ENCODE data around the gene INSR.
"Not testable (repeated sequence)": the region's sequence is repeated elsewhere in the genome, so short reads cannot be mapped to it uniquely, and the experiment has no call there.

The INSR gene

DNA sequence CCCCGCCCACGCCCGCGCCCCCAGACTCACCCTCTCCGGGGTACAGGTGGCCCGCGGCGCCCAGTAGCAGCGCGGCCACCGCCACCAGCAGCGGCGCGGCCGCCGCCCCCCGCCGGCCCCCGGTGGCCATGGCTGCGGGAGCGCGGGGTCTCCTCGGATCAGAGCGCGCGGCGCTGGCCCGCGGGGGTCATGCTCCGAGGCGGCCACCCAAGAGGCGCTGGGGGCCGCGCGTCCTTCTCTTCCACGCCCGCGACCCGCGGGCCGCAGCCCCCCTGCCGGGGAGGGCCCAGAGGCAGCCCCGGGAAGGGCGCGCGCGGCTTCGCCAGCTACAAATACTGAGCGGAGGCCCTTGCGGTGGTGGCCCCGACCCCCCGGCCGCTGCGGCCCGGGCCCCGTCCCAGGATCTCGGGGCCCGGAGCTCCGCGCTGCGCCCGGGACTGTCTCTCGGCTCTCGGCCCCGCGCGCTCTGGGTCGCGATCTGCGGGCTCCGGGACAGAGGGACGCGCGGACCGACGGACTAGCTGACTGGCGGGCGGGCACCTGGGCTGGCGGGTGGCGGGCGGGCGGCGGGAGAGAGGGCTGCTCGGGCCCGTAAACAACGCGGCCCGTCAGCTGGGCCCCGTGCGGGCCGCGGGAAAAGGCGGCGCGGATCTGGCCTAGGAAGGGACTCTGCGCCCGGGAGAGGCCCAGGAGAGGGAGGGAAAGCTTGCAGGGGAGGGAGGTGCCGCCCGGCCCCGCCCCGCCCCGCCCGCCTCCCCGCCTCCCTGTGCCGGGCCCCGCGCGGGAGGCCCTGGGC is at the start of gene INSR:
Gene INSR, minus strand, starts transcription at position 653 of the 796 bp plus-strand sequence. Its CDS starts 523 bp downstream, at position 130.
- DNase-seq, result peak; percentile 50

DNA sequence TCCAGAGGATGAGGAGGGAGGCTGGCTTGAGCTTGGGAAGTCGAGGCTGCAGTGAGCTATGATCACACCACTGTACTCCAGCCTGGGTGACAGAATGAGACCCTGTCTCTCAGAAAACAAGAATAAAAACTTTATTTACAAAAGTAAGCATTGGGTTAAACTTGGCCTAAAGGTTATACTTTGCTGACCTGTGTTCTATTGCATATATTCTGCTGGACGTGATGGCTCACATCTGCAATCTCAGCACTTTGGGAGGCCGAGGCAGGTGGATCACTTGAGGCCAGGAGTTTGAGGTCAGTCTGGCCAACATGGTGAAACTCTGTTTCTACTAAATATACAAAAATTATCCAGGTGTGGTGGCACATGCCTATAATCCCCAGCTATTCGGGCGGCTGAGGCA is 47.9 kb upstream of the INSR start:
- DNase-seq, result no peak

DNA sequence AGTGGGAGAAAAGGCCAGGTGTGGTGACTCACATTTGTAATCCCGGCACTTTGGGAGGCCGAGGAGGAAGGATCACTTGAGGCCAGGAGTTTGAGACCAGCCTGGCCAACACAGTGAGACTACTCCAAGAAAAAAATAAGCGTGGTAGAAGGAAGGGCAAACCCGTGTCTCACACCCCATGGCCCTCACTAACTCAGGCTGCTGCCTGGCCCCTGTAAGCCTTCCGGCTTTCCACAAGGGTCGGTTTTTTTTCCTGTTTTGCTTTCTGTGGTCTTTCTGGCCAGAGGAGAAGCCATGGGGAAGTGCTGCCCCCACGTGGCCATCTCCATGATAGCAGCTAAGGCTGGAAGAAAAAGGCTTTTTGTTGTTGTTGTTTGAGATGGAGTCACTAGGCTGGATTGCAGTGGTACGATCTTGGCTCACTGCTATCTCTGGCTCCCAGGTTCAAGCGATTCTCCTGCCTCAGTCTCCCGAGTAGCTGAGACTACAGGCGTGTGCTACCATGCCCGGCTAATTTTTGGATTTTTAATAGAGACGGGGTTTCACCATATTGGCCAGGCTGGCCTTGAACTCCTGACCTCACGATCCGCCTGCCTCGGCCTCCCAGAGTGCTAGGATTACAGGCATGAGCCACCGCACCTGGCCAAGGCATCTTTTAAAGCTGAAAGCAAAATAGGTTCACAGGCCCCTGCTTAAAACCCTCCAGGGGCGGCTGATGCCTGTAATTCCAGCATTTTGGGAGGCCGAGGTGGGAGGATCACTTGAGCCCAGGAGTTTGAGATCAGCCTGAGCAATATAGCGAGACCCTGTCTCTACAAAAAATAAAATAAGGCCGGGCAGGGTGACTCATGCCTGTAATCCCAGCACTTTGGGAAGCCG is 47.0 kb upstream of the INSR start:
- DNase-seq, result peak; percentile 91

DNA sequence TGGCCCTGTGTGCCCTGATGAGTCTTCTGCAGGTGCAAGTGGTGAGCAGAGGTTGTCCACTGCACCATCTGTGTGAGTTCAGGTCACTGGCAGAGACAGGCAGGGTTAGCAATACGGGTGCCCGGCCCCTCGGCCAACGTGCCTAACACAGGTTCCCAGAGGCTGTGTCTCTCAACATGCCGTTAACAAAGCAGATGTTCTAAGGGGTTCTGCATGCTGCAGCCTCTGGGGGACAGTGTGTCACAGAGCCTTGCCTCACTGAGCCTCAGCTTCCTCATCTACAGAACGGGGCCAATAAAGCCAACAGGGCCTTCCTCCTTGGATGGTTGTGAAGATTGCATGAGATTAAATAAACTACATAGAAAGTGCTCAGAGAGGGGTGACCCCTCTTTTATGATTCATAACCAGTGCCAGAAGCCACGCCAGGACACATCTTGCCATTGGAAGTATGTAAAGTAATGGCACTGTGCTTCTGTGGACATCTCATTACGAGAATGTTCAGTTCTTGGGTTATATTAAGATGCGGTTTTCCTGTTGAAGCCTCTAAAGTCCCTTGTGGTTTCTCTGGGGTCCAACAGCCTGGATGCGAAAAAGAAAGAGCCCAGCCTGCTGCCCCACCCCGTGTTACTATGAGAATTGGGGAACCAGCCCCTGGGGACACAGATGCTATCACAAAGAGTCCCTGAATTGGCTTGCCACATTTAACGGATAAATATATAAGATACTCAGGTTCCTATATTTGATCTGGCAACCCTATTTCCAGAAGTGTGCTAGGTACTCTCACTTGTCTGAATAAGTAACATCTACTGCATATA is 43.4 kb upstream of the INSR start:
- DNase-seq, result no peak

DNA sequence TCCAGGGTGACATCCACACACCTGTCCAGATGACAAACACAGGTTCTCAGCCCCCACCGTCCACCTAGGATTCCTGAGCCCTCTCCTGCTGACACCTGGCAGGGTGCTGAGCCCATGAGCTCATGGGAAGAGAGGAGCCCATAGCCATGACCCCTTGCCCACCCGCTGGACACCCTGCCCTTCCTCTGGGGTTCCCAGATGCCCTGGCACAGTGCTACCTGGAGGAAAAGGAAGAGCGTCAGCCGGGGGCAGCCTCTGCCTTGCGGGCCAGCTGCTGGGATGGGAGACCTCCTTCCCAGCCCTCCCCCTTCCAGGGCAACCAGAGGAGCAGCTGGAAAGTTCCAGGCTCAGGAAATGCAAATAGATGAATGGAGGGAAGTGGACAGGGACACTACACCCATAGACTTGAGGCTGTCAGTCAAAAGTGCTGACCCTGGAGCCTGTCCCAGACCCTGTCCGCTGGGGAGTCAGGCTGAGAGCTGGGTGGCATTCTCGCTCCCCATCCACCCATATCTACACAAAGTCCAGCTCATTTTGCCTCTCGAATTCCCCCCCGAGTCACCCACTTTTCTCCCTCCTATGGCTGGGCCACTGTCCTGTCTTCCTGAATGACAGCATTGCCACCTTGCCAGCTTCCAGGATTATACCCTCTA is 42.2 kb upstream of the INSR start:
- no peak for DNase-seq

DNA sequence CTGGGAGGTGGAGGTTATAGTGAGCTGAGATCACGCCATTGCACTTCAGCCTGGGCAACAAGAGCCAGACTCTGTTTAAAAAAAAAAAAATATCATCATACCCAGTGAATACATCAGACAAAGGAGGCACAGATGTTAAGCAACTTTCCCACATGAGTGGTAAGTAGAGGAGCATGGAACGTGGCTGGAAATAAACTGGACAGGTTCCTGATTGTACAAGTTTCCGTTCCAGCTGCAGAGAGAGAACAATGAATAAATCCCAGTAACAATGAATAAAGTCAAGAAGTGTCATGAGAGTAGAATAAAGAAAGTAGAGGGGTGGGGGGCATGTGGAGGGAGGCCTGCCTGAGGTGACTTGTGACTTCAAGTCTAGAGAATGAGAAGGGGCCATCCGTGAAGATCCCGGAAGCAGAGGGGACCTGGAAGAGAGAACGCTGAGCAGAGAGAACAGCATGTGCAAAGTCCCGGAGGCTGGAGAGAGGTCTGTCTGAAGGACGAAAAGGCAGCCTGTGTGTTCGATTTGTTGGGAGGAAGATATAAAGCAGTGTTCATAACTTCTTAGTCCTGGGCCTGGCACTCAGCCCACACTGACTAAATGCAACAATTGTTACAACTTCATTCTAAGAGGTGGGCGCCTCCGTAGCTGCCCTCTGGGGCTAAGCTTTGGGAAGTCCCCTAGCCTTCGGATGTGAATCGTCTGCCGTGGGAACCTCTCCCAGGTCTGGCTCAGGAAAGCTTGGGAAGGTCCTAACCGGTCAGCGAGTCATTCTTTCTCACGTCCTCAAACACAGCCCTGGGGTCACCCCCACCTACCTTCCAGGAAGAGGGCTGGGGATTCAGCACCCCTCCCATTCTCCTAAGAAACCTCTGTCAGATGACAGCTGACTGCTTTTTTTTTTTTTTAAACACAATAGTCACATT is 39.2 kb upstream of the INSR start:
- DNase-seq, result no peak

DNA sequence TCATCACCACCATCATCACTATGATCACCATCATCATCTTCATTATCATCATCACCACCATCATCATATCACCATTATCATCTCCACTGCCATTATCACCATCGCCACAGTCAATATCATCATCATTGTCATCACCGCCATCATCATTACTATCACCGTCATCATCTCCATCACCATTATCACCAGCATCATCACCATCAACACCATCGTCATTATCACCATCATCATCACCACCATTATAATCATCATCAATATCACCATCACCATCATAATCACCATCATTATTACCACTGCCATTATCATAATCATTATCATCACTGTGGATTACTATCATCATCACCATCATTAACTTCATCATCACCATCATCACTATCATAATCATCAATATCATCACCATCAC is 37.2 kb upstream of the INSR start:
- DNase-seq, result no peak

DNA sequence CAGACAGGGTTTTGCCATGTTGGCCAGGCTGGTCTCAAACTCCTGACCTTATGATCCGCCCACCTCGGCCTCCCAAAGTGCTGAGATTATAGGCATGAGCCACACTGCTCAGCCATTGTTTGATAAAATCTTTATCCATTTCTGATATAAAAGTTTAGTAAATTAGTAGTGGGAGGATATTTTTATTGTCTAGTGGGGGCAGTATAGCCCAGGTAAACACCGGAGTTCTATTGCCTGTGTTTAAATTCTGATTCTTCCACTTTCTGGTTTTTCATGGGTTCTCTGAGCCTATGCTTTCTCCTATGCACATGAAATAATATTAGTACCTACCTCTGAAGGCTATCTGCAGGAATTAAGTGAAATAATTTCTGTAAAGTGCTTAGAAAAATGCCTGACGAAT is 34.4 kb upstream of the INSR start:
- DNase-seq, result no peak

DNA sequence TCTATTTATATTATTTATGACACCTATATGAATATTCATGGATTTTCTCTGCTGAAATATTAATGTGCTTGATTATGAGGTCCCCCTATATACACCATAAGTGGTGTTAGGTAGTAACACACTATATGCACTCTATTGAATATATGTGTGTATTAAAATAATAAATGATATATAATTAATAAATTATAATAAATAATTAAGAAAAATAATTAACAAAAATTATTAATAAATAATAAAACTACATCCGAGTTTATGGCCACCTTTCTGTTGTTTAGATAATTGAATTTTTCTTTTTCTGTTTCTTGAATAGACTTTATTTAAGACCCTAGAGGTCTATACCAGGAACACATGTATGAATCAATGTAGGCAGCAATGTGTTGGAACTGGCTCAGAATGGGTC is 33.6 kb upstream of the INSR start:
- DNase-seq, result no peak

DNA sequence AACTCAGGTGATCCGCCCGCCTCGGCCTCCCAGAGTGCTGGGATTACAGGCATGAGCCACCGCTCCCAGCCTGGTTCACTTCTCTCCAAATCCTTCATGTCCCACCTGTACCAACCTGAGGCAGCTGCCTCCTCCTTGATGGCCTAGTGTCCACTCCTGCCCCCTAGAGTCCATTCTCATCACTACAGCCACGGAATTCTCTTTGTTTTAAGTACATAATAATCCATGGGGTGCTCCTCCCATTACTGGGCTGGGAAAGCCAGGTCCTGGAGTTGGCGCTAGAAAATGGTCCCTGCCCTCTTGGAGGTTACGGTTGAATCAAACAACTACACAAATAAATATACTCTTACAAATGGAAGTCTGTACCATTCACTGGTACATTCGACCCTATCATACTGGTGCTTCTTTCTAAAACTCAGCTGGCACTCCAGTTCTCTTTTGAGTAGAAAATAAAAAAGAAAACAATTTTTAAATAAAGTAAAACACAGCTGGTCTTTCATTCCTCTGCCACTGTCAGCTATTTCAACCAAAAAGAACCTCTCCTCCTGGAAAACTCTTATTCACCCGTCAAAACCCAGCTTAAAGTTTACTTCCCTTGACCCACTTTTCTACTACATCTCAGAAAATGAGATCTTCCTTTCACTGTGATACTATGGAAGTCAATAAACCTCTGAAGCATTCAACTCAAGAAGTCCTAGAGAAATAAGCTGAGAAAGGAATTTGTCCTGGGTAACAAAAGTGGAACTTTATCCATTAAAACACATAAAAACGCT is 32.1 kb upstream of the INSR start:
- peak; percentile 51 for DNase-seq

DNA sequence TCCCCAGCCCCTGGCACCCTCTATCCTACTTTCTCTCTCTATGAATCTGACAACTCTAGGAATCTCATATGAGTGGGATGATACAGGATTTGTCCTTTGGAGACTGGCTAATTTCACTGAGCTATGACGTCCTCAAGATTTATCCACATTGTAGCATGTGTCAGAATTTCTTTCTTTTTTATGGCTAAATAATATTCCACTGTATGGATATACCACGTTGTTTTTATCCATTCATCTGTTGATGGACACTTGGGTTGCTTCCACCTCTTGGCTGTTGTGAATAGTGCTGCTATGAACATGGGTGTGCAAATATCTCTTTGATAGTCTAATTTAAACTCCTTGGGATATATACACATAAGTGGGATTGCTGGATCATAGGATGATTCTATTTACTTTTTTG is 24.0 kb upstream of the INSR start:
- no peak for DNase-seq

DNA sequence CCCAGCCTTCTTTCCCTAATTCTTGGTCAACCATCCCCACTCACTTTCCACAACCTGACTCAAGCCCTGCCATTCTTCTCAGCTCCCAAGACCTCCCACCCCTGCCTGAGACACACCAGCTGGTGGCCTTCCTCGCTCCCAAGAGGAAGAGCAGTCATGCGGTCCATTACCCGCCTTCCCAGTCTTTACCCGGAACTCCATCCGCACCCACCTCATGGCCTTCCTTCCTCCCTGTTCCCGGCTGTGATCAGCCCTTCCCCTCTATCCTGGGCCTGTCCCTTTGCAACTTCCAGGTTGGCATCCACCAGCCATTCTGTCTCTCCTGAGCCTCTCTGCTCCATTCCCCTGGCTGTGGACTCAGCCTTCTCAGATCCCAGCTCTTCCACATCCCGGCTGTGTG is 18.6 kb upstream of the INSR start:
- DNase-seq, result no peak

DNA sequence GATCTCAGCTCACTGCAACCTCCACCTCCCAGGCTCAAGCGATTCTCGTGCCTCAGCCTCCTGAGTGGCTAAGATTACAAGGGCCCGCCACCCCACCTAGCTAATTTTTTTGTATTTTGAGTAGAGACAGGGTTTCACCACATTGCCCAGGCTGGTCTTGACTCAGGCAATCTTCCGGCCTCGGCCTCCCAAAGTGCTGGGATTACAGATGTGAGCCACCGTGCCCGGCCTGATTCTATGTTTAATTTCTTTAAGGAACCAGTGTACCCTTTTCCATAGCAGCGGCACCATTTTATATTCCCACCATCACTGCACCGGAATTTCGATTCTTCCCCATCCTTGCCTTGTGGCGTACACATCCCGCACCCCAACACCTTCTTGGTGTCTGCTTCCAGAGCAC is 17.7 kb upstream of the INSR start:
- DNase-seq, result no peak

DNA sequence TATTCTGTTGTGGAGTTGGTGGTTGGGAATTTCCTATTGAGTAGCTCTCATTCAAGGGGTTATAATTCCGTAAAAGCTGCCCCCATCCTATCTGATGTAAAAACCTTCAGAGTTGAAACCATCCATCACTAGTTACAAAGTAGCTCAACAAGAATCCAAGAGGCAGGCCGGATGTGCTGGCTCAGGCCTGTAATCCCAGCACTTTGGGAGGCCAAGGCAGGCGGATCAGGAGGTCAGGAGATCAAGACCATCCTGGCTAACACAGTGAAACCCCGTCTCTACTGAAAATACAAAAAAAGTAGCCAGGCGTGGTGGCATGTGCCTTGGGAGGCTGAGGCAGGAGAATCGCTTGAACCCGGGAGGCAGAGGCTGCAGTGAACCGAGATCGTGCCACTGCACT is 14.1 kb upstream of the INSR start:
- DNase-seq, result not testable (repeated sequence)

DNA sequence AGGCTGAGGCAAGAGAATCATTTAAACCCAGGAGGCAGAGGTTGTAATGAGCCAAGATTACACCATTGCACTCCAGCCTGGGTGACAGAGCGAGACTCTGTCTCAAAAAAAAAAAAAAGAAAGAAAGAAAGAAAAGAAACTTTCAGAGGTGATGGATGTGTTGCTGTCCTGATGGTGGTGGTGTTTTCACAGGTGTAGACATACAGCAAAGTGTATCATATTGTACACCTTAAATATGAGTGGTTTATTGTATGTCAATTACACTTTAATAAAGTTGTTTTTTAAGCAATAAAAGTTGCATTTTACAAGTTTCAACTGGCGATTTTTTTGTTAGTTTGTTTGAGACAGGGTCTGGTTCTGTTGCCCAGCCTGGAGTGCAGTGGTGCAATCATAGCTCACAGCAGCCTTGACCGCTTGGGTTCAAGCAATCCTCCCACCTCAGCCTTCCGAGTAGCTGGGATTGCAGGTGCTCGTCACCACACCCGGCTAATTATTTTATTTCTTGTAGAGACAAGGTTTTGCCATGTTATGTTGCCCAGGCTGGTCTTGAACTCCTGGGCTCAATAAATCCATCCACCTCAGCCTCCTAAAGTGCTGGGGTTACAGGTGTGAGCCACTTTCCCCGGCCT is 13.5 kb upstream of the INSR start:
- no peak for DNase-seq

DNA sequence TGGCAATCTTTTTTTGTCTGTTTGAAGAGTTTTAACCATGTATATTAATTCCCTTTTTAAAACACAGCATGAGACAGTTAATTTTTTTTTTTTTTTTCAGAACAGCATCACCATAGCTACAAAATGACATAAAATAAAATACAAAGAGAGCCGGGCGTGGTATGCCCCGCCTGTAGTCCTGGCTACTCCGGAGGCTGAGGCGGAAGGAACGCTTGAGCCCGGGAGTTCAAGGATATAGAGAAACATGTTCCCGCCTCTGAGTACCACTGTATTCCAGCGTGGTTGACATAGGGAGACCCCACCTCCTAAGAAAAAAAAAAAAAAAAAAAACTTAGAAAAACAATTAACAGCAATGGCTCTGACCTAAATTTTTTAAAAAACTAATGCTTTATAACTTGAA is 10.0 kb upstream of the INSR start:
- DNase-seq, result no peak

DNA sequence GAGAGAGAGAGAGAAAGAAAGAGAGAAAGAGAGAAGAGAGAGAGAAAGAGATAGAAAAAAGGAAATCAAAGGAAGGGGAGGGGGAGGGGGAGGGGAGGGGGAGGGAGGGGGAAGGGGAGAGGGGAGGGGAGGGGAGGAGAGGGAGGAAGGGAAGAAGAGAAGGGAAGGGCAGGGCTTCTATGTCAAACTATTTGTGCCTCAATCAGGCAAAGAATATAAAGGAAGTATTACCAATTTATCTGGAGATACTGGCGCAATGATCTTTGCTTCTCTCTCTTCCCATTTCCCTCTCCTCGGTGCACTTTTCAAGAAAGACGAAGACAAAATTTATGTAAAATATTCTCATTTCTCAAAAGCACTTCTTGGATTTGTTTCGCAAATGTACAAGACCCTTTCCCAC is 9.3 kb upstream of the INSR start:
- DNase-seq, result no peak

DNA sequence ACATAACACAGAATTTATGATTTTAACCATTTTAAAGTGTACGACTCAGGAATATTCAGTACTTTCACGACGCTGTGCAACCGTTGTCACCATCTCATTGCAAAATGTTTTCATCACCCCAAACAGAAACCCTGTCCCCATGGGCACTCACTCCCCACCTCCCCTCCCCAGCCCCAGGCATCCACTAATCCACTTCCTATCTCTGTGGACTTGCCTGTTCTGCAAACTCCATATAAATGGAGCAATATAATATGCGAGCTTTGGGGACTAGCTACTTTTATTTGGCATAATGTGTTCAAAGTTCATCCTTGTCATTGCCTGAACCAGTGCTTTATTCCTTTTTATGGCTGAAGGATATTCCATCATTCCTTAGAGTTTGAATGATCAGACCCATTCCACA is 7.3 kb upstream of the INSR start:
- DNase-seq, result no peak

DNA sequence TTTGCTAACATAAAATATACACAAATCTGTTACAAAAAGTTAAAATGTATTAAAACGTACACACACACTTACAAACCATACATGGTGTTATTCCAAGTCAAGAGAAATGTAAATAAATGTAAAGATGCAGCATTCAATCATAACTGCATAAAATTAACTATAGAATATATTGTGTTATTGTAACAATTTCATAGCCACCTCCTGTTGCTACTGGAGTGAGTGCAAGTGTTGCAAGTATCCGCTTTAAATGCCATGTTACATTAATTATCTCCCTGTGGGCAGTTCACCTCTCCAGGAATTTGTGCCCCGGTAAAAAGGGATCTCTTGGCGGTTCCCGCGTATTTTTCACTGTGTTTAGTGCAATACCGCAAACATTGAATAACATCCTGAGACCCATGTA is 3.5 kb upstream of the INSR start:
- no peak for DNase-seq

DNA sequence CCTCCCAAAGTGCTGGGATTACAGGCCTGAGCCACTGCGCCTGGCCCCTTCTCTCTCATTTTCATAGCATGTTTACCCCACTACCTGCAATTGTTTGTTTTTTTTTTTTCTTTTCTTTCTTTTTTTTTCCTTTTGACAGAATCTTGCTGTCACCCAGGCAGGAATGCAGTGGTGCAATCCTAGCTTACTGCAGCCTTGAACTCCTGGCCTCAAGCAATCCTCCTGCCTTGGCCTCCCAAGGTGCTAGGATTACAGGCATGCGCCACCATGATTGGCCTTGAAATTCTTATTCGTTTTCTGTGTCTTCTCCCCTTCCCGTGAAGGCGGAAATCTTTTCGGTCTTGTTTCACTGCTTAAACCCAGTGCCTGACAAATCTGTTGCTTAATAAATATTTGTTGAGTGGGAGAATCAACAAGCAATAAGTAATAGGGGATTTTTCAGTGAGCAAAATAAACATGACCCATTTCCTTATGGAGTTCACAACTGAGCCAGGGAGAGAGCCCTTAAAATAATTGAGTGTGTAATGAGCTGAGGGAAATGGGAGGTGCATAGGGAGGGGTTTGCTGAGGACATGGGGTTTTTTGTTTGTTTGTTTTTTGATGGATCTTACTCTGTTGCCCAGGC is 1.8 kb upstream of the INSR start:
- DNase-seq, result no peak
